Measurements from ENCODE around the gene GPR137B. TPM values are rescaled to one million over a fixed set of nuclear protein-coding genes. Genes with fewer than 3 reads are reported as not detected.

The GPR137B gene
- total and polyA plus RNA-seq, 10 donors: 5.2 to 54.8 (median 37.6) TPM

DNA sequence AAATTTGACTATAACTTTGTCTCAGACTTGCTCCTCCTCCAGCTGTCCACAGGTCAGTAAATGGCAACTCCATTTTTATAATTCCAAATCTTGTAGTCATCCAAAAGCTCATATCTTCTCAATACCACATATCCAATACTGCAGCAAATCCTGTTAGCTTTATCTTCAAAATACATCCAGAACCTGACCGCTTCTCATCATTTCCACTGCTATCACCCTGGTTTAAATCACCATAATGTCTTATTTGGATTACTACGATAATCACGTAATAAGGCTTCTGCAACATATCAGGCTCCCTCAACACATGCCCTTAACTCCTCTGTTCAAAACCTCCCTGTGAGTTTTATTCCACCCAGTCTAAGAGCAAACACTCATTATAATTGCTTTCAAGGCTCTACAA, 104.9 kb downstream of the GPR137B start:
- no peak overlapping the region for H3K27ac ChIP-seq
- 95 to 99% (median 99%) methylated on average over 3 of the region's 3 CpGs for WGBS, 5 donors
- H3K4me3 ChIP-seq: no peak overlapping the region
- no peaks in the 10 kb centered on the region for H3K27me3 ChIP-seq (replicated peaks in 1 of 7)
- H3K36me3 ChIP-seq: peaks cover 0 to 56% (median 10%) of the 10 kb centered on the region in 6 donors
- no peak for DNase-seq
- intact Hi-C loops (cut with DNase I; ENCODE audit: low total_unique reads): no loop called here
- H3K4me1 ChIP-seq: peaks cover 0 to under 1% (median 0%) of the 10 kb centered on the region in 6 donors
- no peaks in the 10 kb centered on the region for H3K9me3 ChIP-seq
- TF ChIP-seq POLR2A (IDR thresholded peaks at IDR 0.05) (no peak), POLR2AphosphoS5 (IDR thresholded peaks at IDR 0.05) (no peak)
- TF ChIP-seq, protein P1, sequence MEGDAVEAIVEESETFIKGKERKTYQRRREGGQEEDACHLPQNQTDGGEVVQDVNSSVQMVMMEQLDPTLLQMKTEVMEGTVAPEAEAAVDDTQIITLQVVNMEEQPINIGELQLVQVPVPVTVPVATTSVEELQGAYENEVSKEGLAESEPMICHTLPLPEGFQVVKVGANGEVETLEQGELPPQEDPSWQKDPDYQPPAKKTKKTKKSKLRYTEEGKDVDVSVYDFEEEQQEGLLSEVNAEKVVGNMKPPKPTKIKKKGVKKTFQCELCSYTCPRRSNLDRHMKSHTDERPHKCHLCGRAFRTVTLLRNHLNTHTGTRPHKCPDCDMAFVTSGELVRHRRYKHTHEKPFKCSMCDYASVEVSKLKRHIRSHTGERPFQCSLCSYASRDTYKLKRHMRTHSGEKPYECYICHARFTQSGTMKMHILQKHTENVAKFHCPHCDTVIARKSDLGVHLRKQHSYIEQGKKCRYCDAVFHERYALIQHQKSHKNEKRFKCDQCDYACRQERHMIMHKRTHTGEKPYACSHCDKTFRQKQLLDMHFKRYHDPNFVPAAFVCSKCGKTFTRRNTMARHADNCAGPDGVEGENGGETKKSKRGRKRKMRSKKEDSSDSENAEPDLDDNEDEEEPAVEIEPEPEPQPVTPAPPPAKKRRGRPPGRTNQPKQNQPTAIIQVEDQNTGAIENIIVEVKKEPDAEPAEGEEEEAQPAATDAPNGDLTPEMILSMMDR (IDR thresholded peaks at IDR 0.05 in 8 of 11, conservative IDR thresholded peaks at IDR 0.05 in 3 of 11): no peak

DNA sequence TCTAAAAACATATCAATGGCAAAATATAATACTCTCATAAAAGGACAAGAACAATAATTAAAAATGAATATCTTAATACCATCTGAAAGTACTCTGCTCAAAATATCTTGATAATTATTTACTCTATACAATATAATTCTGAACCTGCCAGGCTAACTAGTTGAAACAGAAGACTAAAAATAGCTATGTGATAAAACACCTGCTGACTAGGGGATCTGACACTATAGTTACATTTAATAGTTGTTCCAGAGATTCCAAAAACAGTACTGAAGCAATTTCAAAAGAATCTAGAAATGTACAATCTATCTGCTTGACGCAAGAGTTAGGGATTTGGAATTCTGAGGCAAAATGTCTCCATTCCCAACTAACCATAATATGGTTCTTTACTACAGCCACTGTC, 109.2 kb downstream of the GPR137B start:
- Histone ChIP-seq H3K4me1 (peaks cover 0 to 7% (median 0%) of the 10 kb centered on the region in 6 donors), H3K9me3 (peaks cover 0 to under 1% (median 0%) of the 10 kb centered on the region in 8 donors), H3K27me3 (replicated peaks in 1 of 7) (no peaks in the 10 kb centered on the region), H3K36me3 (peaks cover 0 to 67% (median 6%) of the 10 kb centered on the region in 6 donors), H3K4me3 (no peak overlapping the region), H3K27ac (no peak overlapping the region)
- intact Hi-C loops (cut with DNase I; ENCODE audit: low total_unique reads): no loop called here
- DNase-seq: no peak
- 94 to 100% (median 100%) methylated on average over 1 of the region's 1 CpG for WGBS, 5 donors
- TF ChIP-seq POLR2AphosphoS5 (IDR thresholded peaks at IDR 0.05) (no peak), POLR2A (IDR thresholded peaks at IDR 0.05) (no peak)
- TF ChIP-seq, protein P1 (IDR thresholded peaks at IDR 0.05 in 8 of 11, conservative IDR thresholded peaks at IDR 0.05 in 3 of 11): no peak

GRCh38 chr1:236253119-236253518, 110.8 kb downstream of the GPR137B start:
- no peak overlapping the region for H3K4me3 ChIP-seq

GRCh38 chr1:236253918-236254637, 111.7 kb downstream of the GPR137B start:
- WGBS, 5 donors: 74 to 91% (median 82%) methylated on average over 4 of the region's 4 CpGs
- intact Hi-C loops (cut with DNase I; ENCODE audit: low total_unique reads): no loop called here

More at GRCh38 chr1:236253119-236253518, 110.8 kb downstream of the GPR137B start:
- no peak for TF ChIP-seq POLR2AphosphoS5 (IDR thresholded peaks at IDR 0.05)
- TF ChIP-seq POLR2A (IDR thresholded peaks at IDR 0.05): no peak
- TF ChIP-seq, protein P1 (IDR thresholded peaks at IDR 0.05 in 8 of 11, conservative IDR thresholded peaks at IDR 0.05 in 3 of 11): no peak
- Histone ChIP-seq H3K27ac (no peak overlapping the region), H3K9me3 (peaks cover 6 to 16% (median 14%) of the 10 kb centered on the region in 8 donors), H3K36me3 (peaks cover 0 to 69% (median 7%) of the 10 kb centered on the region in 6 donors), H3K4me1 (peaks cover 0 to 7% (median 0%) of the 10 kb centered on the region in 6 donors), H3K27me3 (replicated peaks in 1 of 7) (no peaks in the 10 kb centered on the region)
- intact Hi-C loops (cut with DNase I; ENCODE audit: low total_unique reads): no loop called here
- DNase-seq: no peak
- WGBS, 5 donors: 81 to 100% (median 92%) methylated on average over 1 of the region's 1 CpG

More at GRCh38 chr1:236253918-236254637, 111.7 kb downstream of the GPR137B start:
- peaks cover 0 to 71% (median 11%) of the 10 kb centered on the region in 6 donors for H3K36me3 ChIP-seq
- no peak for DNase-seq
- no peak overlapping the region for H3K4me3 ChIP-seq
- TF ChIP-seq POLR2A (IDR thresholded peaks at IDR 0.05) (no peak), POLR2AphosphoS5 (IDR thresholded peaks at IDR 0.05) (no peak)
- TF ChIP-seq, protein P1 (IDR thresholded peaks at IDR 0.05 in 8 of 11, conservative IDR thresholded peaks at IDR 0.05 in 3 of 11): no peak
- no peaks in the 10 kb centered on the region for H3K27me3 ChIP-seq (replicated peaks in 1 of 7)
- H3K4me1 ChIP-seq: peaks cover 0 to 7% (median 0%) of the 10 kb centered on the region in 6 donors
- H3K27ac ChIP-seq: no peak overlapping the region
- peaks cover 8 to 26% (median 23%) of the 10 kb centered on the region in 8 donors for H3K9me3 ChIP-seq
